Neural cell (in vitro differentiated cells): Measurements from ENCODE around the gene FCRL6. TPM values are rescaled to one million over a fixed set of nuclear protein-coding genes. Genes with fewer than 3 reads are reported as not detected.

Experiments used
- H2AFZ ChIP-seq: fragments of 200-600, 300-800 bp; sonication (generic), shearing (Covaris generic); 2 replicates; pipeline ENCODE4 v1.6.0; 2014; ENCODE audit warnings: low read depth, mild to moderate bottlenecking, antibody characterized with exemption, low read length, moderate library complexity
- H3F3A ChIP-seq: fragments of 200-600 bp; shearing (Covaris generic); 2 replicates; pipeline ENCODE4 v1.6.1; 2016; ENCODE audit warnings: mild to moderate bottlenecking, moderate library complexity, mixed read lengths, antibody characterized with exemption, low read length; ENCODE audit not compliant: insufficient read depth, poor library complexity, severe bottlenecking
- H3K27ac ChIP-seq: fragments of 200-600, 300-800 bp; sonication (generic), shearing (Covaris generic); 2 replicates; pipeline ENCODE4 v1.5.1; 2014; ENCODE audit warnings: mild to moderate bottlenecking, low read length, moderate library complexity
- H3K27me3 ChIP-seq: fragments of 300-800, 200-600 bp; sonication (generic), shearing (Covaris generic); 2 replicates; pipeline ENCODE4 v1.6.0; 2014; ENCODE audit warnings: mild to moderate bottlenecking, low read depth, low read length, moderate library complexity; ENCODE audit not compliant: insufficient read depth
- H3K36me3 ChIP-seq: fragments of 300-800, 200-600 bp; sonication (generic), shearing (Covaris generic); 2 replicates; pipeline ENCODE4 v1.5.1; 2014; ENCODE audit warnings: mild to moderate bottlenecking, antibody characterized with exemption, low read length, moderate library complexity; ENCODE audit not compliant: insufficient read depth
- H3K4me2 ChIP-seq: fragments of 300-800, 200-600 bp; sonication (generic), shearing (Covaris generic); 2 replicates; pipeline ENCODE4 v1.6.0; 2014; ENCODE audit warnings: mild to moderate bottlenecking, low read length
- H3K4me3 ChIP-seq: fragments of 300-800, 200-600 bp; sonication (generic), shearing (Covaris generic); 2 replicates; pipeline ENCODE4 v1.5.1; 2014; ENCODE audit warnings: mild to moderate bottlenecking, low read length, moderate library complexity
- H3K79me2 ChIP-seq: fragments of 200-600 bp; shearing (Covaris generic); replicated peaks from 2 replicates; pipeline ENCODE4 v1.6.0; 2014; ENCODE audit warnings: mild to moderate bottlenecking, low read length, moderate library complexity; ENCODE audit not compliant: insufficient read depth
- H3K9ac ChIP-seq: fragments of 300-800, 200-600 bp; sonication (generic), shearing (Covaris generic); 2 replicates; pipeline ENCODE4 v1.6.1; 2016; ENCODE audit warnings: mild to moderate bottlenecking, low read length, mixed read lengths
- H3K9me2 ChIP-seq: fragments of 200-600 bp; shearing (Covaris generic); 2 replicates; pipeline ENCODE4 v1.6.1; 2016; ENCODE audit warnings: mild to moderate bottlenecking, low read length, mixed read lengths; ENCODE audit not compliant: insufficient read depth
- H3K9me3 ChIP-seq: fragments of 200-600, 300-800 bp; sonication (generic), shearing (Covaris generic); 2 replicates; pipeline ENCODE4 v1.6.1; 2016; ENCODE audit warnings: mild to moderate bottlenecking, mixed run types, low read length, moderate library complexity, mixed read lengths
- H4K20me1 ChIP-seq: fragments of 200-600 bp; shearing (Covaris generic); 2 replicates; pipeline ENCODE4 v1.6.1; 2016; ENCODE audit warnings: mild to moderate bottlenecking, mixed run types; ENCODE audit not compliant: insufficient read depth
- CTCF ChIP-seq: fragments of 450-650 bp; IDR thresholded peaks from 2 replicates; pipeline ENCODE4 v1.5.1; 2014; ENCODE audit warnings: antibody characterized with exemption, mild to moderate bottlenecking, moderate library complexity; ENCODE audit not compliant: poor library complexity, severe bottlenecking
- EP300 ChIP-seq: fragments of 450-650 bp; conservative IDR thresholded peaks from 2 replicates; pipeline ENCODE4 v1.6.1; 2014; ENCODE audit warnings: antibody characterized with exemption, mild to moderate bottlenecking, moderate library complexity; ENCODE audit not compliant: poor library complexity, severe bottlenecking
- EZH2 ChIP-seq: fragments of 200-600, 300-800 bp; shearing (Covaris generic), sonication (generic); IDR thresholded peaks from 2 replicates; pipeline ENCODE4 v1.6.1; 2014; ENCODE audit warnings: antibody characterized with exemption, low read length, borderline replicate concordance, mild to moderate bottlenecking; ENCODE audit not compliant: insufficient read depth, poor library complexity, severe bottlenecking
- MXI1 ChIP-seq: fragments of 450-650 bp; conservative IDR thresholded peaks from 2 replicates; pipeline ENCODE4 v1.6.1; 2014; ENCODE audit warnings: antibody characterized with exemption, mild to moderate bottlenecking; ENCODE audit not compliant: poor library complexity, severe bottlenecking
- POLR2AphosphoS5 ChIP-seq: IDR thresholded peaks from 2 replicates; pipeline ENCODE4 v1.6.1; 2012
- RAD21 ChIP-seq: fragments of 450-650 bp; conservative IDR thresholded peaks from 2 replicates; pipeline ENCODE4 v1.6.1; 2014; ENCODE audit warnings: antibody characterized with exemption, mild to moderate bottlenecking, moderate library complexity
- REST ChIP-seq: IDR thresholded peaks from 2 replicates; pipeline ENCODE4 v1.6.1; 2012; ENCODE audit warnings: borderline replicate concordance
- SMC3 ChIP-seq: fragments of 450-650 bp; conservative IDR thresholded peaks from 2 replicates; pipeline ENCODE4 v1.6.1; 2014; ENCODE audit warnings: antibody characterized with exemption, mild to moderate bottlenecking, moderate library complexity; ENCODE audit not compliant: poor library complexity
- TAF1 ChIP-seq: IDR thresholded peaks from 2 replicates; pipeline ENCODE4 v1.6.1; 2012; ENCODE audit warnings: low read depth
- polyA plus RNA-seq: library from polyadenylated mRNA; depleted of rRNA; stranded (reverse); fragments of >200 nt; gene quantifications from 2 replicates; pipeline ENCODE4 v1.2.3, GENCODE V29; 2014

FCRL6 gene
- polyA plus RNA-seq, 1 donor from 2014 or later = not detected

- Histone ChIP-seq H2AFZ (no peak overlapping the region), H4K20me1 (no peaks in the 10 kb centered on the region), H3K9me2 (no peaks in the 10 kb centered on the region), H3K9ac (no peak overlapping the region), H3K36me3 (no peaks in the 10 kb centered on the region), H3K27ac (no peak overlapping the region), H3K79me2 (no peaks in the 10 kb centered on the region), H3K9me3 (no peaks in the 10 kb centered on the region), H3K4me3 (no peak overlapping the region), H3K4me2 (no peak overlapping the region), H3K27me3 (peaks cover 52% of the 10 kb centered on the region), H3F3A (no peaks in the 10 kb centered on the region)
- TF ChIP-seq MXI1 (no peak), CTCF (no peak), POLR2AphosphoS5 (no peak), SMC3 (no peak), EZH2 (no peak), REST (no peak), EP300 (no peak), RAD21 (no peak), TAF1 (no peak)
These were observed 53.5 kb downstream of the FCRL6 start for GRCh38 chr1:159855709-159856108.

GRCh38 chr1:159856576-159856975, 54.4 kb downstream of the FCRL6 start:
- Histone ChIP-seq H3F3A (no peaks in the 10 kb centered on the region), H3K9me3 (no peaks in the 10 kb centered on the region), H3K9me2 (no peaks in the 10 kb centered on the region), H4K20me1 (no peaks in the 10 kb centered on the region), H3K27me3 (peaks cover 51% of the 10 kb centered on the region), H3K27ac (no peak overlapping the region), H2AFZ (no peak overlapping the region), H3K79me2 (no peaks in the 10 kb centered on the region), H3K36me3 (no peaks in the 10 kb centered on the region), H3K9ac (no peak overlapping the region), H3K4me3 (no peak overlapping the region), H3K4me2 (no peak overlapping the region)
- TF ChIP-seq TAF1 (no peak), REST (no peak), RAD21 (no peak), CTCF (no peak)
